ENCODE results near the gene ARHGDIB. TPM values are rescaled to one million over a fixed set of nuclear protein-coding genes. Genes with fewer than 3 reads are reported as not detected.

ARHGDIB gene
- total RNA-seq, 1 experiment from 2014 or later = 4.3 TPM

DNA sequence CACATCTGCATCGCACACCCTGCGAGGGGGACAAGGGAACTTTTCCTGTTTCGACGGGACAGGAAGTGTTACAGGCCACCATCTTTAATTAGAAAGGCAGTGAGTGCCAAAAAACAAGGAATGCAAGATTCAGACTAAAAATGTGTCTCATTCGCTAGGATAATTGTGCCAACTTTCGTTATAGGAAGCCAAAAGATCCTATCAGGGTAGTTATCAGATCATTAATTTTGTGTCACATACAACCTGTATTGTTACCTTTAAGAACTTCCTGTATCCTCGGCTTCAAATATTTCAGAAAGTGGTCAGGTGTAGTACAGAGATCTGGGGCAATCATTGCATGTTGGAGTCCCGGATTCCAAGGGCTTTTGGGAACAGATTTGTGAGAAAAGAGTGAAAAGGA, 56.5 kb downstream of the ARHGDIB start:
- no peak overlapping the region for H3K4me3 ChIP-seq (replicated peaks in 1 of 2; ENCODE audit: low read depth in 1 of 2, low read length in 2 of 2)
- H3K9ac ChIP-seq (ENCODE audit: low read length) = no peak overlapping the region
- no peak overlapping the region for H3K4me2 ChIP-seq (ENCODE audit: low read length)
- no peaks in the 10 kb centered on the region for H3K9me2 ChIP-seq (ENCODE audit: insufficient read depth)
- H2AFZ ChIP-seq (ENCODE audit: low read depth, low read length, poor library complexity, severe bottlenecking) = no peak overlapping the region
- no peaks in the 10 kb centered on the region for H3K36me3 ChIP-seq (ENCODE audit: control insufficient read depth in 1 of 2, insufficient read depth in 2 of 2, low read length in 2 of 2)
- ChIA-PET RAD21 (ENCODE audit: low non-redundant PET in 1 of 2, low total read pairs in 2 of 2, uncharacterized antibody in 2 of 2, unreplicated experiment in 2 of 2) (no interaction called here), POLR2A (no interaction called here), CTCF (no interaction called here)
- ATAC-seq (no peak), DNase-seq (ENCODE audit: low read depth, low spot score) (no peak)
- peaks cover 0 to 5% of the 10 kb centered on the region in 2 experiments; a peak in 2 of 4 replicates for H3K4me1 ChIP-seq (ENCODE audit: control insufficient read depth in 1 of 2, insufficient read depth in 2 of 2, low read length in 2 of 2)
- intact Hi-C loops (cut with micrococcal nuclease) = no loop called here
- no peaks in the 10 kb centered on the region for H3K9me3 ChIP-seq (ENCODE audit: control insufficient read depth in 1 of 2, insufficient read depth in 1 of 2, low read depth in 1 of 2, low read length in 2 of 2)
- H3K27ac ChIP-seq (ENCODE audit: low read depth, low read length) = no peak overlapping the region
- BruUV-seq (replicated peaks) = no TSS peak
- no peaks in the 10 kb centered on the region for H3K27me3 ChIP-seq (ENCODE audit: insufficient read depth, low read length)
- no peaks in the 10 kb centered on the region for H3K79me2 ChIP-seq (ENCODE audit: insufficient read depth, low read length)
- TF ChIP-seq EGR1 (IDR thresholded peaks at IDR 0.05; ENCODE audit: low read depth) (no peak), CBX3 (IDR thresholded peaks at IDR 0.05; ENCODE audit: low read depth) (no peak), SIN3A (IDR thresholded peaks at IDR 0.05; ENCODE audit: low read depth) (no peak), SP1 (IDR thresholded peaks at IDR 0.05; ENCODE audit: low read depth) (no peak), RAD21 (IDR thresholded peaks at IDR 0.05; ENCODE audit: low read depth) (no peak), EZH2 (IDR thresholded peaks at IDR 0.05) (no peak), ZFX (IDR thresholded peaks at IDR 0.05) (no peak), ZNF274 (IDR thresholded peaks at IDR 0.05; ENCODE audit: low read depth, low read length) (no peak), POLR2AphosphoS5 (IDR thresholded peaks at IDR 0.05; ENCODE audit: low read depth, low read length) (no peak), TCF7L2 (IDR thresholded peaks at IDR 0.05; ENCODE audit: borderline replicate concordance, extremely low read depth, insufficient read depth, insufficient read length) (no peak), SRF (IDR thresholded peaks at IDR 0.05; ENCODE audit: low read depth) (no peak), CEBPB (IDR thresholded peaks at IDR 0.05; ENCODE audit: low read depth) (no peak), ELF1 (IDR thresholded peaks at IDR 0.05; ENCODE audit: borderline replicate concordance, low read depth) (no peak)
- TF ChIP-seq, protein P1, sequence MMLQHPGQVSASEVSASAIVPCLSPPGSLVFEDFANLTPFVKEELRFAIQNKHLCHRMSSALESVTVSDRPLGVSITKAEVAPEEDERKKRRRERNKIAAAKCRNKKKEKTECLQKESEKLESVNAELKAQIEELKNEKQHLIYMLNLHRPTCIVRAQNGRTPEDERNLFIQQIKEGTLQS (IDR thresholded peaks at IDR 0.05) = no peak
- TF ChIP-seq, protein P2, sequence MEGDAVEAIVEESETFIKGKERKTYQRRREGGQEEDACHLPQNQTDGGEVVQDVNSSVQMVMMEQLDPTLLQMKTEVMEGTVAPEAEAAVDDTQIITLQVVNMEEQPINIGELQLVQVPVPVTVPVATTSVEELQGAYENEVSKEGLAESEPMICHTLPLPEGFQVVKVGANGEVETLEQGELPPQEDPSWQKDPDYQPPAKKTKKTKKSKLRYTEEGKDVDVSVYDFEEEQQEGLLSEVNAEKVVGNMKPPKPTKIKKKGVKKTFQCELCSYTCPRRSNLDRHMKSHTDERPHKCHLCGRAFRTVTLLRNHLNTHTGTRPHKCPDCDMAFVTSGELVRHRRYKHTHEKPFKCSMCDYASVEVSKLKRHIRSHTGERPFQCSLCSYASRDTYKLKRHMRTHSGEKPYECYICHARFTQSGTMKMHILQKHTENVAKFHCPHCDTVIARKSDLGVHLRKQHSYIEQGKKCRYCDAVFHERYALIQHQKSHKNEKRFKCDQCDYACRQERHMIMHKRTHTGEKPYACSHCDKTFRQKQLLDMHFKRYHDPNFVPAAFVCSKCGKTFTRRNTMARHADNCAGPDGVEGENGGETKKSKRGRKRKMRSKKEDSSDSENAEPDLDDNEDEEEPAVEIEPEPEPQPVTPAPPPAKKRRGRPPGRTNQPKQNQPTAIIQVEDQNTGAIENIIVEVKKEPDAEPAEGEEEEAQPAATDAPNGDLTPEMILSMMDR (IDR thresholded peaks at IDR 0.05 in 2 of 3, conservative IDR thresholded peaks at IDR 0.05 in 1 of 3; ENCODE audit: borderline replicate concordance in 1 of 3, insufficient read depth in 1 of 3, low read depth in 2 of 3, low read length in 2 of 3) = no peak
- H4K20me1 ChIP-seq (ENCODE audit: insufficient read depth) = no peaks in the 10 kb centered on the region
